ENCODE data around the gene SLC35B2. TPM values are rescaled to one million over a fixed set of nuclear protein-coding genes. Genes with fewer than 3 reads are reported as not detected.

SLC35B2 gene
- total RNA-seq, 1 donor from 2014 or later = 71.8 TPM

- TF ChIP-seq CTCF (IDR thresholded peaks at IDR 0.05; ENCODE audit: partially characterized antibody, unreplicated experiment) = no peak
- no peak overlapping the region for H3K27ac Mint-ChIP-seq (ENCODE audit: unreplicated experiment)
- peaks cover 14% of the 10 kb centered on the region for H3K27me3 Mint-ChIP-seq (ENCODE audit: unreplicated experiment)
- H3K9me3 Mint-ChIP-seq (ENCODE audit: unreplicated experiment) = peaks cover 8% of the 10 kb centered on the region
- H3K4me3 Mint-ChIP-seq (ENCODE audit: unreplicated experiment) = no peak overlapping the region
- peaks cover under 1% of the 10 kb centered on the region for H3K4me1 Mint-ChIP-seq (ENCODE audit: low read depth, unreplicated experiment)
- no peak for DNase-seq
- H3K36me3 Mint-ChIP-seq (ENCODE audit: unreplicated experiment) = no peaks in the 10 kb centered on the region
Measured at GRCh38 chr6:44294832-44295791, 37.8 kb upstream of the SLC35B2 start.

GRCh38 chr6:44292661-44293365 is 35.5 kb upstream of the SLC35B2 start:
- Mint-ChIP-seq H3K27me3 (ENCODE audit: unreplicated experiment) (peaks cover 17% of the 10 kb centered on the region), H3K27ac (ENCODE audit: unreplicated experiment) (no peak overlapping the region), H3K36me3 (ENCODE audit: unreplicated experiment) (peaks cover 2% of the 10 kb centered on the region), H3K4me3 (ENCODE audit: unreplicated experiment) (no peak overlapping the region), H3K4me1 (ENCODE audit: low read depth, unreplicated experiment) (peaks cover 4% of the 10 kb centered on the region), H3K9me3 (ENCODE audit: unreplicated experiment) (peaks cover 8% of the 10 kb centered on the region)
- TF ChIP-seq CTCF (IDR thresholded peaks at IDR 0.05; ENCODE audit: partially characterized antibody, unreplicated experiment) = no peak
- DNase-seq = no peak

- no peak for TF ChIP-seq CTCF (IDR thresholded peaks at IDR 0.05; ENCODE audit: partially characterized antibody, unreplicated experiment)
- peaks cover 19% of the 10 kb centered on the region for H3K27me3 Mint-ChIP-seq (ENCODE audit: unreplicated experiment)
- no peak for DNase-seq
Measured at GRCh38 chr6:44291841-44292240, 34.5 kb upstream of the SLC35B2 start.

GRCh38 chr6:44289726-44290260 is 32.5 kb upstream of the SLC35B2 start:
- Mint-ChIP-seq H3K4me1 (ENCODE audit: low read depth, unreplicated experiment) (peaks cover 6% of the 10 kb centered on the region), H3K4me3 (ENCODE audit: unreplicated experiment) (peak overlapping the region; percentile 46), H3K27me3 (ENCODE audit: unreplicated experiment) (peaks cover 14% of the 10 kb centered on the region), H3K27ac (ENCODE audit: unreplicated experiment) (no peak overlapping the region), H3K36me3 (ENCODE audit: unreplicated experiment) (peaks cover 4% of the 10 kb centered on the region), H3K9me3 (ENCODE audit: unreplicated experiment) (peaks cover 10% of the 10 kb centered on the region)
- no peak for DNase-seq
- no peak for TF ChIP-seq CTCF (IDR thresholded peaks at IDR 0.05; ENCODE audit: partially characterized antibody, unreplicated experiment)

More at GRCh38 chr6:44291841-44292240, 34.5 kb upstream of the SLC35B2 start:
- peaks cover 4% of the 10 kb centered on the region for H3K36me3 Mint-ChIP-seq (ENCODE audit: unreplicated experiment)
- peaks cover 10% of the 10 kb centered on the region for H3K9me3 Mint-ChIP-seq (ENCODE audit: unreplicated experiment)
- no peak overlapping the region for H3K27ac Mint-ChIP-seq (ENCODE audit: unreplicated experiment)
- peaks cover 4% of the 10 kb centered on the region for H3K4me1 Mint-ChIP-seq (ENCODE audit: low read depth, unreplicated experiment)
- H3K4me3 Mint-ChIP-seq (ENCODE audit: unreplicated experiment) = no peak overlapping the region

Measured in glutamatergic neuron (in vitro differentiated cells).